GM12873 (cell line): Measurements from ENCODE around the gene FBXW10B.

Experiments
- CTCF ChIP-seq: IDR thresholded peaks from 2 replicates; pipeline ENCODE4 v1.5.1; 2012; ENCODE audit warnings: low read depth, mild to moderate bottlenecking, moderate library complexity, low read length, control low read depth; ENCODE audit not compliant: insufficient read depth; ENCODE audit errors: missing control alignments

The FBXW10B gene

GRCh38 chr17:15657868-15658267 lies 38.4 kb upstream of the FBXW10B start:
- TF ChIP-seq CTCF, result no peak

GRCh38 chr17:15654886-15655561 lies 35.5 kb upstream of the FBXW10B start:
- no peak for TF ChIP-seq CTCF

GRCh38 chr17:15652960-15653359 lies 33.5 kb upstream of the FBXW10B start:
- no peak for TF ChIP-seq CTCF

GRCh38 chr17:15651583-15652110 lies 32.1 kb upstream of the FBXW10B start:
- no peak for TF ChIP-seq CTCF

- TF ChIP-seq CTCF, result no peak
Observed at GRCh38 chr17:15650741-15651582, 31.5 kb upstream of the FBXW10B start.

GRCh38 chr17:15649861-15650421 lies 30.4 kb upstream of the FBXW10B start:
- TF ChIP-seq CTCF, result no peak

GRCh38 chr17:15648386-15648785 lies 28.9 kb upstream of the FBXW10B start:
- TF ChIP-seq CTCF, result no peak
